Hematopoietic multipotent progenitor cell treated with erythropoietin and hydrocortisone succinate and interleukin-3 and kit ligand, for 15 days (in vitro differentiated cells): ENCODE results near the gene LRCH3.

Experiments
- DNase-seq: peaks from one replicate; pipeline ENCODE4 v3.0.0-alpha.2; 2015; ENCODE audit warnings: low spot score

LRCH3 gene

DNA sequence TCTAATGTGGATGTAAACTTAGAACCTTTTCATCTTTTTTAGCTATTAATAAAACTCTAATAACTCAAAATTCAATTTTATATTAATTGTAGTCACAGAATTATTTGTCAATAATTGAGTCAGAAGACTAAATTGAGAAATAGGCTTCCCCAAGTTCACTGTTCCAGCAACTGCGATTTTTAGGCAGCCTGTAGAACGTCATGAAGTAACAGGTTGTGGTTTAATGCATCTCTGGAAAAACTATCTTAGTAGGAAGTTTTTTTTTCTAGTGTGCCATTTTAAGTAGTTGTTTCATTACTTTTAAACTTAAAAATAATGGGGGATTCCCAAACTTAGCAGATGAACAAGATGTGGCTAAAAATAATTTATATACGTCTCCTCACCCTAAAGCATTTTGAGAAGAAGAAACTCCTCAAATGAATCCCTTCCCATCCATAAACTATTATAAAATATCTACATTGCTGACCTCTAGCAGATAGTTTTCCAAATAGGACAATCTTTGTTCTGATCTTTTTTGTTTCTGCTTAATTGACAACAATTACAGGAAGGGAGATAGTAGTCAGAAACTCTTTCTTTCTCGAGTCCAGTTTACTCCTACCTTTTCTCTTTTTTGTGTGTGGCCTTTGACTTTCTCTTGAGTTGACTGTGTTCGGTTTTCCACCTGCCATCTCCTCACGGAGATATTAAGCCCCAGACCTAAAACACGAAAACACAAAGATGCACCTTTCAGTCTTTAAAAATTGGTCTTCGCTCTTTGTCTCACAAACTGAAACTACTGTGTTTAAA, 43.1 kb downstream of the LRCH3 start:
- DNase-seq, result no peak

DNA sequence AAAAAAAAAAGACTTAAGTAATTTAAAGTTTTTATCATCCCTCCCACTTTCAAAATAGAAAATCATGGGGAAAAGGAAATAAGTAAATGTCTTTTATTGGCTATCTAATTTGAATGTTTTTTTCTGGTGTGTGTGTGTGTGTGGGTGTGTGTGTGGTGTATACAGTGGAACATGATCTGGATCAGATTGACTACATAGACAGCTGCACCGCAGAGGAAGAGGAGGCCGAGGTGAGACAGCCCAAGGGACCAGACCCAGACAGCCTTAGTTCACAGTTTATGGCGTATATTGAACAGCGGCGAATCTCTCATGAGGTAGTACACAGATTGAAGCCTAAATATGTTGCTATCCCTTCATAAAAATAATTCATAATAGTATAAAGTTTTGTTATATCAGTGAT, 44.5 kb downstream of the LRCH3 start:
- DNase-seq, result no peak

DNA sequence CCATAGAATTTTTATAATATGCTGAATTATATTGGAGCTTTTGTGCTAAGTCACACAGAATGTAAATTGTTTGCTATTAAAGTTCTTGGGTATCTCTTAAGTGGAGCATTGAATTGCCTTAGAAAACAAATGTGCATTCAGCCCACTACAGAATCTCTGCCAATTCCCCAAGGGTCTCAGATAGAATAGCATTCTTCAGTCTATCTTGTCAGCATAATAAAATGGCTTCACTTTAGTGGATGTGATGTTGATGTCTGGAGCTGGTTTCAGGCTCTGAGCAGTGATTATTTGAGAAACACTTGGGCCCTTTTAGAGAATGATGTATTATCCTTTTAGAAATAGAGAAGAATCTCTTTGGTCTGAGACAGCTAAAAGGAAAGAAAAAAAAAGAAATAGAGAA, 45.2 kb downstream of the LRCH3 start:
- no peak for DNase-seq

DNA sequence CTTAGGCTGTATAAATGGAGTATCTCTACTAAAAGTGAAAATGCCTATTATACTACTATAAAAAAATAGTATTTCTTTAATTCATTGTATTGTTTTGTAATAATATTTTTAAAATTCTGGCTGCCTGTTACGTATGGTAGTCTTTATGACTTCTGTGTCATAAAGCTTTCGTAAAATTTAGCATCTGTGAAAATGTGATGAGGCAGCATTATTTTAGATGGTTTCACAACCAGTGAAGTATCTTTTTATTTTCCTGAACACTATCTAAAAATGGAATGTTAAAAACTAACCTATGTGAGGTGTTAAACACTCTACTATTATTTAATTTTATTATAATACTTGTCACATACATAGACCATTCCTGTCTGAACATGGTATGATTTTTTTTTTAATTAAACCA, 46.2 kb downstream of the LRCH3 start:
- no peak for DNase-seq

DNA sequence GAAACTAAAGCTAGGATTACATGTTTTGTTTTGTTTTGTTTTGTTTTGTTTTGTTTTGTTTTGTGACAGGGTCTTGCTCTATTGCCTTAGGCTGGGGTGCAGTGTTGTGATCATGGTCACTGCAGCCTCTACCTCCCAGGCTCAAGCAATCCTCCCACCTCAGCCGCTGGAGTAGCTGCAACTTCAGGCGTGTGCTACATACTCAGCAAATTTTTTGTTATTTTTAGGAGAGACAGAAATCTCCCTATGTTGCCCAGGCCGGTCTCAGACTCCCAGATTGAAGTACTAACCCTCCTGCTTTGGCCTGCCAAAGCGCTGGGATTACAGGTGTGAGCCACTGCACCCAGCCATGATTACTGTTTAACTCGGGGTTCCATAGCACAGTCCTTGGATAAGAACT, 50.7 kb downstream of the LRCH3 start:
- no peak for DNase-seq

DNA sequence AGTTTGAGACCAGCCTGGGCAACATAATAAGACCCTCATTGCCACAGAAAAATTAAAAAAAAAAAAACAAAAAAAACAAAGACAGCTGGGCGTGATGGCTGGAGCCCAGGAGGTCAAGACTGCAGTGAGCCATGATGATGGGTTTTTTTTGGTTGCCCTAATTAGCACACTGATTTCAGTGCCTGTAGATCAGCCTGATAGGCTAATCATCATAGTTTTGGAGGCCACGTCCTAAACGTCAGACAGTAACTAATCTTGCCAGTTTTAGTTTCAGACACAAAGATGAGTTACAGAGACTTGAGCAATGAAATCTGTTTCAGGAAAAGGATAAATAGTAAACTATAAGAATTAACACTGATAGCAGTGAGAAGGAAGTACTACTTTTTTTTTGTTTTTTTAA, 55.4 kb downstream of the LRCH3 start:
- DNase-seq, result no peak

DNA sequence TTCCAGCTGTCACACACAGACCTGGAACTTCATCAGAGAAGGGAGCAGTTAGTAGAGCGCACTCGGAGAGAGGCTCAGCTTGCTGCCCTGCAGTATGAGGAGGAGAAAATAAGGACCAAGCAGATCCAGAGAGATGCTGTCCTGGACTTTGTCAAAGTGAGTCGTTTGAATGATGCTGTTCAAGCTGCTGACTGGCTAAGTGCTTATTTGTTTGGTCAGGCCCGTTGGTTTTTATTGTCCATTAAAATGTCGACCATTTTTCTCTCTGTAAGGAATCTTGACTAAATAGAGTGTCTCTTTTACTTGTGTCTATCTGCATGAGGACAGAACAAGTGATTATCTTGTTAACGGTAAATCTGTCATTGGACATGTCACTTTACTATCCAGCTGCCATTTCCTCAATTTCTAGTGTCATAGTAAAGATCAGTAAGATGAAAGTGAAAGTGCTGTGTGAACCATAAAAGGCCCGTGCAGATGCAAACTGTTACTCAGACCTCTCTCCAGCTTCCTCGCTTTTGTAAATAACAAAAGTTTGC, 56.9 kb downstream of the LRCH3 start:
- DNase-seq, result peak; percentile 12

DNA sequence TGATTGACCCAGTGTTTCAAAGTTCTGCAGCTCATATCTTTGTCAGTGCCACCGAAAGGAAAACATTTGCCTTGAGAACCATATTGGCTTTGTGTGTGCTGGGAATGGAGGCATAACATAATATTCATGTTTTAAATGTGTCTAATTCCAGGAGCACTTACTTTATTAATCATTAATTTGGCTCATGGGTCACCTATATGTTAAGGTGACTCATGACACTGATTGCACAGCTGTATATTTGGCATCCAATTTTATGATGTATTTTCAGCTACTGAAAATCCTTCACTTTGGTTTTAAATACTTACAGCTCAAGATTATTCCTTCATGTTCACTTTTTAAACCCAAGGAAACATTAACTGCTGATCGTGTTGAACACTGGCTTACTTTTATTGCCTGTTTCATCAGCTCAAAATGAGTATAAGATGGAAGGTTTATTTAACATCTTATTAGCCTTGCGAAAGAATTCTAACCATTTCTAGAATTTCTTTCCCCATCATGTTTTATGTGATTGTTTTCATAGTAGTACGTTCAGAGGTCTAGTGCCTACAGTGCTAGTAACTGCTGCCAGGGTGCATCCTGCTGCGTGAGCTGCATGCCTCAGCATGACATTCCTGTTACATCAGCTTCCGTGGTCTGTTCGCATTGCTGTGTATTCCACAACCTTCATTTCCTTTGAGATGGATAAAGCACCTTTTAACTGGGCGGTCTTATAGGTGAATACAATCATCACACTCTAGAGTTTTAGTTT, 63.7 kb downstream of the LRCH3 start:
- no peak for DNase-seq

DNA sequence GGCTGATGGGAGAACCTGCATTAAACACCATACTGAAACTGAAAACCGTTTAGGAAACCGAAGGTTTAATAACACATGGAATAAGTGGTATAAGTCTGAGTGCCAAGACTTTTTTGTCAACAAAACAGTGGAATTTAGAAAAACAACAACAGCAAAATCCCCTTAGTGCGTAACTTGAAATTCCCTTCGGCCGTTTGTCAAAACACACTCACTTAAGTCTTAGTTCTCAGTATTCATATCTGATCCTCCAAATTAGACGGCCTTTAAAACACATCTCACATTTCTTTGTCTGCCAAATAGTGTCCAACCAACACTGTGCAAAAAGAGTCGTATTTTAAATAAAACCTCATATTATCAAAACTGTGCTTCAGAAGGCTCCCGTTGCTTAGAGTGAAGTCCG, 64.5 kb downstream of the LRCH3 start:
- DNase-seq, result no peak

DNA sequence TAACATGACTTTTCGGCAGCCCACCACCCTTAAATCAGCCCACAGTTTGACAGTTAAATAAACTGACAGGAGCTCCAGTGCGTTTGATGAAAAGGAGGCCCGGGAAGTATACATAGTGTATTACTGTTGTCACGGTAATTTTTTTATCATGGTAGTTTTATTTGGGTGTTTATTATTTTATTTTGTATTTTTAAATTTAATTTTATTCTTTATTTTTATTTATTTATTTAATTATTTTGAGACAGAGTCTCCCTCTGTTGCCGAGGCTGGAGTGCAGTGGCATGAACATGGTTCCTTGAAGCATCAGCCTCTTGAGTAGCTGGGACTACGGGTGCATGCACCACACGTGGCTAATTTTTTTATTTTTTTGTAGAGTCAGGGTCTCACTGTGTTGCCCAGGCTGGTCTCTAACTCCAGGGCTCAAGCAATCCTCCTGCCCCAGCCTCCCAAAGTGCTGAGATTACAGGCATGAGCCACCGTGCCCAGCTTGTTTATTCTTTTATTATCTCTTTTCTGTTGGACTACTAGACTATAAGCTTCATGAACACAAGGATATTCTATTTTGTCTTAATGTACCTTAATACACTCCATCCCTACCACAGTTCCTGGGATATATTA, 65.3 kb downstream of the LRCH3 start:
- DNase-seq, result no peak

DNA sequence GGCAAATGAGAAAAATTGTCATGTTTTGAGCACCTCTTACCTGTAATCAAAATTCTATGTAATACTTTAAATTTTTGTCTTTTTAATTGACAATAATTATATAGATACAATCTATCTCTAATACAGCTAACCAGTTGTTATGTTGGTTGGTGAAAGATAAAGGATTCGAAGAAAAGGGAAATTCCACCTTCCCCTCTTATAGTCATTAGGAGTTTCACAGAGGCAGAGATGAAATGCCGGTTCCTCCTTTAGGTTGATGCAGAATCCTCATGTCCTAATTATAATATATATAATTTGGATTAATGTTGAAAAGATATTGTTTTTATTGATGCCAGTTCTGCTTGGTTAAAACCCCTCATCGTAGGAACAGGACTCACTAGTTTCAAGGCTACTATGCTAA, 67.1 kb downstream of the LRCH3 start:
- DNase-seq, result no peak

DNA sequence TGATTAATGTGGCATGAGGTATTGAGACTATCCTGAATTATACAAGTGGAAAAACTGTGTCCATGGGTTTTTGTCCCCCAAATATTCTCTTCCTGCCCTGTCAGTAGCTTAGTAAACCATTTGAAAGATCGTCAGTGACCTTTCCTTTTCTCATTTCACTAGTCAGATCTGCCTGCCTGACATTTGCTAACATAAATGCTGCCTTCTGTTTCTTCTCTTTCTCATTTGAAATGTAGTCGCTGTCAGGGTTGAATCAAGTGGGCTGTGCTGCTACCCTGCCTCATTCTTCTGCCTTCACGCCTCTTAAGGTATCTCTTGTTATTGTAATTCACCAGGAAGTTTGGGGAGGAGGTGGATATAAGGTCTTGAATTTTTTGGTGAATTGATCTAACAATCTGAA, 67.5 kb downstream of the LRCH3 start:
- DNase-seq, result no peak

DNA sequence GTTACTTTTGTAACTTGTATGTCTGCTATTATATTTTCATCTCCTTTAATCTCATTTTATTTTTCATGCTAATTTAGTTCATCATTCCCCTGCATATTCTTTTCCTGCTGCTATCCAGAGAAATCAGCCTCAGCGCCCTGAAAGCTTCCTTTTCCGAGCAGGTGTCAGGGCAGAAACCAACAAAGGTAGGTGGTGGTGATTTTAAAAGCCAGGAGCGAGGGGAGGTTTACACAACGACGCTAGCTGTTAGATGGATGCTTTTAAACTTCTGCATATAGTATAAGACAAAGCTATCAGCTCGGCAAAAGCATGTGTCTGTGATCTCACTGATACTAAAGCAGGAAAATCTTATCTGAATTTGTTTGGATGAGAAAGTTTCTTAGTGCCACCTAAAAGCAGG, 75.0 kb downstream of the LRCH3 start:
- DNase-seq, result no peak

DNA sequence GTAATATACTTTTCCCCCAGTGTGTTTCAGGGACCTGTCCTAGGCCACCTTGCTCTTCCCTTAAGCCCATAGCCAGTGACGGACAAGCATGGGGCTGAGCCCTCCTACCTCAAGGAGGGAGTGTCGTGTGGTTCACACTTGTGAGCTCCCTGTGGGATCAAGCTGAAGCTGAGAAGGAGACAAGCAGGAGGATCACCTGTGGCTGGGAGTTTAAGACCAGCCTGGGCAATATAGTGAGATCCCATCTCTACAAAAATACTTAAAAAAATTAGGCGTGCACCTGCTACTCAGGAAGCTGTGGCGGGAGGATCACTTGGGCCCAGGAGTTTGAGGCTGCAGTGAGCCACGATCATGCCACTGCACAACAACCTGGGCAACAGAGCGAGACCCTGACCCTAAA, 82.3 kb downstream of the LRCH3 start:
- DNase-seq, result no peak

DNA sequence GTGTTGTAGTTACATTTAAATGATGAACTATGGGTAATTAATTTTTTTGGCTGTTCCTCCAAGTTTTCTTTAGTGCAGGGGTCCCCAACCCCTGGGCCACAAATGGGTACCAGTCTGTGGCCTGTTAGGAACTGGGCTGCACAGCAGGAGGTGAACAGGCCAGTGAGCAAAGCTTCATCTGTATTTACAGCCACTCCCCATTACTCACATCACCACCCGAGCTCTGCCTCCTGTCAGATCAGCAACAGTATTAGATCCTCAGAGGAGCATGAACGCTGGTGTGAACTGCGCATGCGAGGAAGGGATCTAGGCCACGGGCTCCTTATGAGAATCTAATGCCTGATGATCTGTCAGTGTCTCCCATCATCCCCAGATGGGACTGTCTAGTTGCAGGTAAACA, 83.0 kb downstream of the LRCH3 start:
- DNase-seq, result no peak

DNA sequence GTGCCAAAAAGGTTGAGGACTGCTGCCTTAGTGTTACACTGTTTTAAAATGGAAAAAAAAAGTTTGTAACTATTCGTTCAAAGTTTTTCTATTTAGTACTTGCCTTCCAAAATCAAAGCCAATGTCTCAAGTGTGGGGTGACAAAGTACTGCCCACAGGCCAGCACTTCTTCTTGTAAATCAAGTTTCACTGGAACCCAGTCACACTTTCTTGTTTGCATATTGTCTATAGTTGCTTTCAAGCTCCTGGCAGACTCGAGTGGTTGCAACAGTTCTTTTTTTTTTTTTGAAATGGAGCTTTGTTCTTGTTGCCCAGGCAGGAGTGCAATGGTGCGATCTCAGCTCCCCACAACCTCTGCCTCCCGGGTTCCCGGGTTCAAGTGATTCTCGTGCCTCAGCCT, 83.6 kb downstream of the LRCH3 start:
- no peak for DNase-seq

DNA sequence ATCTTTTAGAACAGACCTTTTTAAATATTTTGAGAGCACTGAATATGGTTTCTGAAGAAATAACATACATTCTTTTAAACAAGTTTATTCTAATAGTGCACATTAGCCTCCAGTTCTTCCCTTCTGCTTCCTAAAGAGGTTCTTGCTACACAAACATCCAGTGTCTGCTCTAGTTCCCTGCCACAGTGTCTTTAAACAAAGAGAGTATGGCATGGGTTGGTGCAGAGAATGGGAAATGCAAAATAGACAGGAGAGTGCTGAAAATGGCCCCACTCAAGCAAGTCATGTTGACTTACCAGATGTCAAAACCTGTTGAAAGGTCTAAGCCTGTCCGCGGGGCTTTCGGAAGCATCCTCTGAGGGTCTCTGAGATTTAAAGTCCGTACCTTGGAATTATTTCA, 86.8 kb downstream of the LRCH3 start:
- DNase-seq, result no peak

DNA sequence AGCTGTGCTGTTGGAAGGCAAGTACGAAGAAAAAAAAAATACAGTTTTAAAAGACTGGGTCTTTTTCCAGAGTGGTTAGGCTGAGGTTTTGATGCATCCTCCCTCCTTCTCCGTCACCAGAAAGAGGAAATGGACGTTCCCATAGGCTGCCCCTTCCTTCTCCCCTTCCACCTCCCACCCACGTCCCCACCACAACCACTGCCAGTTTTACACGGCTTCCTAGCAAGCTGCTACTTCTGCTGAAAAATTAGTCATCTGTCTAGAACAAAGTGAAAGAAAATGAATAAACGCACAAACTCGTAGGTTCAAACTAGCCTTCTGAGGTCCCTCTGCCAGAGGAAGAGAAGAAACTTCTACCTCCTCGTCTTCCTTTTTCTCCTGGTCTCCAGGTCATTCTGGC, 87.4 kb downstream of the LRCH3 start:
- DNase-seq, result no peak

DNA sequence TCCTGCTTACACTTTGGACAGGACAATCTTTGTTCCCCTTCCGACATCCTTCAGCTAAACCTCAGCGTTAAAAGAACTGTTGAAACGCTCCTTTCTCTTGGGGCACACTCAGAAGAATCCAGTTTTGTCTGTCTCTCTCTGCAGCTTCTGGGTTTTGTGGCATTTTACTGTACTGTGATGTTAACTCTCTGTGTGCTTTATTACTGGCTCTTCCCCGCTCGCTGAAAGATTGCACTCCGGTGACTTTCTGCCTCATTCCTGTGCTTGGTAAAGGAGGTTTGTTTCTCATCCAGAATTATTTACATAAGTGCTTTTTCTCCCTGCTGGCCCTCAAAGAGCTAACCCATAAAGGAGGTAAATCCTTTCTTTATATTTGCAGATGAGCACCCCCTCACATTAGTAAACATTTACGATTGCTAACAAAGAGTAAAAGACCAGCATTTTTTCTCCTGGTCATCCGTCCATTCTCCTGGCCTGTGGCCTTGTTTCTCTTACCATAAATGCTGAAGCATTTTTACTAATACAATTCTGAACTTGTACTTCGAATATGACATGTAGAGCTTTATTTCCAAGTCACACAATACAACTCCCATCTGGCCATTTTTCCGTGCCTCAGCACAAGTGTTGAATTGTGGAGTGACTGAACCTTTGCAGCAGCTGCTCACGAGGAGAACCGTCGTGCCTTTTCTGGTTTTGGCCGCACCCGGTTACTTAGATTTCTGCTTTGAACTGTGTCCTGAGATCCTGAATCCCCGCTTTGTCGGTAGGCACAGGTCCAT, 89.6 kb downstream of the LRCH3 start:
- no peak for DNase-seq

DNA sequence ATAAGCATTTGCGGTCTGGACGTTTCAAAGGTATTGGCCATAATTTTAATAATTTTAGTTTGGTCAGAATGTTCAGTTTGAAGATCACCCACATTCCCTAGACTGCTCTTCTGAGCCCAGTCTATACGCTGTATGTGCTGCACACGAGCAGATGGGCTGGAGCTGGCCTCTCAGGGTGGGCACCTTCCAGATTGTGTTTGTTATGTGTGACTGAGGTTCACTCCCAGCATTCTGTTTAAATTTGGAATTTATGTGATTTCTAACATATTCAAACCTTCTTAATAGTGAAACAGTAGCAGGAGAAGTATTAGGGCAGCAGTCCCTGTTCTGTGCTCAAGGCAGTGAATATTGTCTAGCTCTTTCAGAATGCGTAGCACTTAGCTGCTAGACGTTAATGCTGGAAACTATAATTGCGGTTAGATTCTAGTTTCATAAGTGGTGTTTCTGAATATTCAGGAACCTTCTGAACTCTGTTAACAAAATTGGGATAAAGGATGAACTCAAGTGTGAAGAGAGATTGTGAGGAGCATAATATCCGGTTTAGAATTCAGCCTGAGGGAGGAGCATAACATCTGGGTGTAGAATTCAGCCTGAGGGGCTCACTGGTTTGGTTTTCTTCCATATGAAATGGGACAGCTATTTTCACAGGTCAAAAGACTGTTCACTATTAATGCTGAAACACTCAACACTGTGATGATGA, 90.4 kb downstream of the LRCH3 start:
- DNase-seq, result no peak

DNA sequence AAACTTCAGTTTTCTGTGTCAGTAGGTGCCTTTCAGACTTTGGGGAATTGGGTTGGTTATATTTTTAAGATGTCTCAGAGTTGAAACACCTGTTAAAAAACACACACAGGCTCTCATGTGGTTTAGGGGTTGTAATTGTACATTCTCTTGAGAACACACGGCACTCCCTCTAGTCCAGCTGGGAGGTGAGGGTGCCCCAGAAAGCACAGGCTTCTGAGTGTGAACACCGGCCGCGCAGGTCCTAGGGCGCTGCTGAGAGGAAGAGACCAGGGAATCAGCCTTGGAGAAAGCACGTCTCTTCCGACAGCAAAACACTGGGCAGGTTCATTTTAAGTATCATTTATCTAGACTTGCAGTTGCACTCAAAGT, 90.9 kb downstream of the LRCH3 start:
- no peak for DNase-seq

DNA sequence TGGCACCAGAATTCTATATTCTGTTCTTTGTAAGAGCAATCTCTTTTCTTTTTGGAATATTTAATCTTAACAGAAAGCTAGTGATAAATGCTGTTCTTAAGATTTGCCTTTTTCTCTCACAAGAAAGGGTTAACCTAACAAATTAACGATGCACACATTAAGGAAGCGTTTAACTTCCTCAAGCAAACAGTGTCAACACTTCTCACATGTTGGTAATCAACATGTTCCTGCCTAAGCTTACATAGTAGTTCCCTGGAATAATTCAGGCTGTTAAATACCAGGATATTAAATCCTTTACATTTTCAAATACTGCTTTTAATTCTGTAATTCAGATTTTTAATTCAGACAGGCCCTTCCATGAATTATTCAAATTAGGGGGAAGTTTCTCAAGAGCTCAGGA, 91.5 kb downstream of the LRCH3 start:
- DNase-seq, result no peak
